Measurements from ENCODE around the gene IL20RA.

GRCh38 chr6:136992113-136992512 is 52.7 kb downstream of the IL20RA start:
- TF ChIP-seq POLR2A (IDR thresholded peaks at IDR 0.05) (no peak), CTCF (IDR thresholded peaks at IDR 0.05) (no peak)

Data from thyroid gland (tissue), 4 donors.